Neutrophil (primary cell): ENCODE results near the gene MRPS31.

Source experiments
- H3K27ac ChIP-seq: fragments of 200-600 bp; sonication (generic); 2 replicates; pipeline ENCODE4 v1.5.1; 2016; ENCODE audit warnings: mild to moderate bottlenecking, moderate library complexity
- H3K27me3 ChIP-seq: fragments of 200-600 bp; sonication (generic); 2 replicates; pipeline ENCODE4 v1.6.0; 2016; ENCODE audit warnings: mild to moderate bottlenecking
- H3K36me3 ChIP-seq: fragments of 200-600 bp; sonication (generic); 2 replicates; pipeline ENCODE4 v1.5.1; 2017
- H3K4me1 ChIP-seq, 2 experiments: fragments of 200-600 bp in 1 of 2; sonication (generic) in 1 of 2; 1 replicate in 1 of 2; 2 replicates in 1 of 2; pipeline versions ENCODE4 v1.5.1 to v1.6.1; 2013 to 2016; ENCODE audit warnings: low read depth in 1 of 2, low read length in 1 of 2, mild to moderate bottlenecking in 1 of 2, moderate library complexity in 1 of 2; ENCODE audit not compliant: control insufficient read depth in 1 of 2, insufficient read depth in 1 of 2
- H3K4me3 ChIP-seq, 2 experiments: fragments of 200-600 bp in 1 of 2; sonication (generic) in 1 of 2; 1 replicate in 1 of 2; 2 replicates in 1 of 2; pipeline ENCODE4 v1.5.1; 2013 to 2016; ENCODE audit warnings: low read depth in 1 of 2, low read length in 1 of 2, mild to moderate bottlenecking in 1 of 2, moderate library complexity in 1 of 2
- H3K9me3 ChIP-seq: fragments of 200-600 bp; sonication (generic); 2 replicates; pipeline ENCODE4 v1.5.1; 2016
- TF ChIP-seq, protein P1 (sequence below): fragments of 200-600 bp; sonication (generic); IDR thresholded peaks from 2 replicates; pipeline ENCODE4 v1.5.1; 2016; ENCODE audit warnings: antibody characterized with exemption

The MRPS31 gene

GRCh38 chr13:40779796-40780285 lies 8.9 kb upstream of the MRPS31 start:
- Histone ChIP-seq H3K27me3 (no peaks in the 10 kb centered on the region), H3K36me3 (no peaks in the 10 kb centered on the region), H3K4me3 (no peak overlapping the region), H3K27ac (no peak overlapping the region), H3K4me1 (peaks cover 23% of the 10 kb centered on the region in 2 experiments), H3K9me3 (no peaks in the 10 kb centered on the region)
- TF ChIP-seq, protein P1, sequence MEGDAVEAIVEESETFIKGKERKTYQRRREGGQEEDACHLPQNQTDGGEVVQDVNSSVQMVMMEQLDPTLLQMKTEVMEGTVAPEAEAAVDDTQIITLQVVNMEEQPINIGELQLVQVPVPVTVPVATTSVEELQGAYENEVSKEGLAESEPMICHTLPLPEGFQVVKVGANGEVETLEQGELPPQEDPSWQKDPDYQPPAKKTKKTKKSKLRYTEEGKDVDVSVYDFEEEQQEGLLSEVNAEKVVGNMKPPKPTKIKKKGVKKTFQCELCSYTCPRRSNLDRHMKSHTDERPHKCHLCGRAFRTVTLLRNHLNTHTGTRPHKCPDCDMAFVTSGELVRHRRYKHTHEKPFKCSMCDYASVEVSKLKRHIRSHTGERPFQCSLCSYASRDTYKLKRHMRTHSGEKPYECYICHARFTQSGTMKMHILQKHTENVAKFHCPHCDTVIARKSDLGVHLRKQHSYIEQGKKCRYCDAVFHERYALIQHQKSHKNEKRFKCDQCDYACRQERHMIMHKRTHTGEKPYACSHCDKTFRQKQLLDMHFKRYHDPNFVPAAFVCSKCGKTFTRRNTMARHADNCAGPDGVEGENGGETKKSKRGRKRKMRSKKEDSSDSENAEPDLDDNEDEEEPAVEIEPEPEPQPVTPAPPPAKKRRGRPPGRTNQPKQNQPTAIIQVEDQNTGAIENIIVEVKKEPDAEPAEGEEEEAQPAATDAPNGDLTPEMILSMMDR, result no peak

DNA sequence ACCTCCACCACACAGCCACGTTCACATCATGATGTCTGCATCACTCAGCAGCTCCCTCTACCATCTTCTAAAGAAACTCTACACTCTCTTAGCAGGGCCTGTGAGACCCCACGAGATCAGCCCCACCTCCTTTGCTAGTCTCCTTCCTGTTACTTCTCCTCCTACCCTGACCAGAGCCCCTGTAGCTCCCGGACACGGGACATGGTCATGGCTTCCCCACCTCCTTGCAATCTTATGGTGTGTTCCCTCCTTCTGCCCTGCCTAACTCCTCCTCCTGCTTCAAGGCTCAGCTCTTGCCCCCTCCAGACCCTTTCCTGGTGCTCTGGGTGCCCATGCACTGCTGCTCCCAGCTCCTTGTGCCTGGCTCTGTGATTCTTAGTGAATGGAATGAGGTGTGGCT lies 8.1 kb upstream of the MRPS31 start:
- Histone ChIP-seq H3K9me3 (no peaks in the 10 kb centered on the region), H3K36me3 (no peaks in the 10 kb centered on the region), H3K27ac (no peak overlapping the region), H3K4me1 (peaks cover 17 to 23% of the 10 kb centered on the region in 2 experiments), H3K27me3 (no peaks in the 10 kb centered on the region), H3K4me3 (no peak overlapping the region)
- TF ChIP-seq, protein P1, result no peak

DNA sequence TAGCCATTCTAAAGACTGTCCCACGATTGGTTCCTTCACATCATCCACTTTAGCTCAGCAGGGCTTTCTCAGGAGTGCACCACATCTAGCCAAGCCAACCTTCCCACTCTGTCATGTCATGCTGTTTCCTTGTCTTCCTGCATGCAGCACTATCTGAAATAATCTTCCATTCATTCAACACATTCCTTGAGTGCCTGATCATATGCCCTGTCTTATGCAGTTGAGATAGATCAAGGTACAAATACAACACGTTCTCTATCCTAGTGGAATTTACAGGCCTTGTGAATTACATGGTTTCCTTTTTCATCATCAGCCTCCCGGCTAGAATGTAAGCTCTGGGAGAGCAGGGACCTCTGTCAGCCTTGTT lies 6.8 kb upstream of the MRPS31 start:
- Histone ChIP-seq H3K27me3 (no peaks in the 10 kb centered on the region), H3K36me3 (no peaks in the 10 kb centered on the region), H3K9me3 (no peaks in the 10 kb centered on the region), H3K27ac (peak overlapping the region; percentile 76), H3K4me3 (no peak overlapping the region), H3K4me1 (peaks cover 17 to 23% of the 10 kb centered on the region in 2 experiments)
- TF ChIP-seq, protein P1, result no peak

DNA sequence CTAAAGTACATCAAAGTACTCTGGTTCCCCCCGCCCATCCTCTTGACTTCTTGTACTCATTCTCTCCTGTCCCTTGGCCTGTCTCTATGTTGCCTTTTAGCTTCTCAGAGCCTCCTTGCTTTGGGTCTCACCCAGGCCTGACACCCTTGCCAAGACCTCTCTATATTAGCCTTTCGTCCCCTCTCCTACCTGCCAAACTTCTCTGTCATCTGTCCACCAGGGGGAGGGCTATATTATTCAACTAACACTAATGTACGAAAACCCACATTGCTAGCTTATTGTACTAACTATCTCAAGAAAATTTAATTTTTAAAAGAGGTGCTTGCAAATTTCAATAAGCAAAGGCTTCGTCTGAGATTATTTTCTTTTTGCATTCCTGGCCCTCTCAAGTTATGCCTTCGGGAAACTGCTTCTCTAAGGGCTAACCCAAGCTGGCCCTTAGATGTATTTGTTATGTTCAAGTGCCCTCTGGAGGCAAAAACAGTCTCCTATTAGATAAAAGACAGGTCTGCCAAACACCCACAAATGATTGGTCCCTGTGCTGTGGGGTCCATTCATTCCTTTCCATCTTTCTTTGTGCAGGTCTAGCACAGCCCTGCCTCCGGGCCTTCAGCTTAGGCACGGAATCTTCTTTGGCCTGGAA lies 6.3 kb upstream of the MRPS31 start:
- Histone ChIP-seq H3K4me1 (peaks cover 17 to 23% of the 10 kb centered on the region in 2 experiments), H3K9me3 (no peaks in the 10 kb centered on the region), H3K27me3 (no peaks in the 10 kb centered on the region), H3K27ac (peak overlapping the region; percentile 76), H3K36me3 (no peaks in the 10 kb centered on the region), H3K4me3 (peak overlapping the region; percentile 36 to 48)
- TF ChIP-seq, protein P1, result no peak

- no peaks in the 10 kb centered on the region for H3K9me3 ChIP-seq
- H3K4me1 ChIP-seq, result peaks cover 17 to 23% of the 10 kb centered on the region in 2 experiments
- no peaks in the 10 kb centered on the region for H3K36me3 ChIP-seq
- no peaks in the 10 kb centered on the region for H3K27me3 ChIP-seq
- H3K4me3 ChIP-seq, result peak overlapping the region; percentile 36 to 48
- TF ChIP-seq, protein P1, result no peak
- peak overlapping the region; percentile 76 for H3K27ac ChIP-seq
Measured at GRCh38 chr13:40776681-40777165, 5.7 kb upstream of the MRPS31 start.
